Osteoblast (primary cell): ENCODE measurements around the gene RIMBP2. TPM values are rescaled to one million over a fixed set of nuclear protein-coding genes. Genes with fewer than 3 reads are reported as not detected.

ENCODE experiments used
- DNase-seq: peaks from one replicate; pipeline ENCODE4 v3.0.0; 2011; ENCODE audit warnings: low spot score, mixed read lengths; ENCODE audit not compliant: insufficient read length; ENCODE audit errors: missing footprints
- H2AFZ ChIP-seq: 2 replicates; pipeline ENCODE4 v1.6.0; 2011; ENCODE audit warnings: mild to moderate bottlenecking, low read length
- H3K27ac ChIP-seq: 2 replicates; pipeline ENCODE4 v1.5.1; 2011; ENCODE audit warnings: mild to moderate bottlenecking, low read depth, low read length, moderate library complexity
- H3K27me3 ChIP-seq: 2 replicates; pipeline ENCODE4 v1.6.0; 2012; ENCODE audit warnings: mild to moderate bottlenecking, control low read depth, inconsistent platforms, low read length, moderate library complexity; ENCODE audit not compliant: insufficient read depth
- H3K36me3 ChIP-seq: 2 replicates; pipeline ENCODE4 v1.5.1; 2011; ENCODE audit warnings: mild to moderate bottlenecking, low read length, control low read depth, moderate library complexity; ENCODE audit not compliant: insufficient read depth
- H3K4me1 ChIP-seq: 2 replicates; pipeline ENCODE4 v1.5.1; 2011; ENCODE audit warnings: mild to moderate bottlenecking, low read length, control low read depth, moderate library complexity; ENCODE audit not compliant: insufficient read depth
- H3K4me2 ChIP-seq: 2 replicates; pipeline ENCODE4 v1.6.0; 2011; ENCODE audit warnings: mild to moderate bottlenecking, low read length; ENCODE audit not compliant: insufficient read depth
- H3K4me3 ChIP-seq: fragments of 200-600 bp; sonication (generic); 3 replicates; pipeline ENCODE4 v1.5.1; 2012; ENCODE audit warnings: mild to moderate bottlenecking, low read length, inconsistent platforms; ENCODE audit not compliant: insufficient read depth
- H3K79me2 ChIP-seq: 2 replicates; pipeline ENCODE4 v1.6.0; 2012; ENCODE audit warnings: mild to moderate bottlenecking, low read length, control low read depth, inconsistent platforms; ENCODE audit not compliant: insufficient read depth
- H3K9me3 ChIP-seq: 2 replicates; pipeline ENCODE4 v1.5.1; 2011; ENCODE audit warnings: low read depth, low read length, control low read depth
- H4K20me1 ChIP-seq: 2 replicates; pipeline ENCODE4 v1.6.0; 2012; ENCODE audit warnings: mild to moderate bottlenecking, low read length, control low read depth; ENCODE audit not compliant: insufficient read depth
- CTCF ChIP-seq: IDR thresholded peaks from 2 replicates; pipeline ENCODE4 v1.5.1; 2011; ENCODE audit warnings: mild to moderate bottlenecking, low read depth, low read length, moderate library complexity; ENCODE audit errors: extremely low read depth
- total RNA-seq: library from RNA; depleted of rRNA; stranded (reverse); fragments of >200 nt; gene quantifications from 2 replicates; pipeline ENCODE4 v1.2.3, GENCODE V29; 2012

Gene RIMBP2
- total RNA-seq, 1 donor: not detected

DNA sequence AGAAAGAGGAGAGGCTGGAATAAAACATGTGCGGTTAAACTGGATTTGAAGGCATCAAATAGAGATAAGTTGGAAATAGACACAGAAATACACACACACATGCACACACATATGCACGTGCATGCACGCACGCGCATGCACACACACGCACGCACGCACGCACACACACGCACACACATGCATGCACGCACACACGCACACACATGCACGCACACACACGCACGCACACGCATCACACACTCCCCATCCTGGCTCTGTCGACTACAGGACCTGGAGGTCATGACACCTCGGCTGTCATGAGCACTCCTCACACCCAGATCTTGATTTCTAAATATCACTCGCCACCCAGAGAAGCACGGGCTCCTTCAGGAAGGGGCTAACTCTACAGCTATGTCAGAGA is 51.8 kb downstream of the RIMBP2 start:
- Histone ChIP-seq H2AFZ (no peak overlapping the region), H3K79me2 (no peaks in the 10 kb centered on the region)
- no peak for DNase-seq

DNA sequence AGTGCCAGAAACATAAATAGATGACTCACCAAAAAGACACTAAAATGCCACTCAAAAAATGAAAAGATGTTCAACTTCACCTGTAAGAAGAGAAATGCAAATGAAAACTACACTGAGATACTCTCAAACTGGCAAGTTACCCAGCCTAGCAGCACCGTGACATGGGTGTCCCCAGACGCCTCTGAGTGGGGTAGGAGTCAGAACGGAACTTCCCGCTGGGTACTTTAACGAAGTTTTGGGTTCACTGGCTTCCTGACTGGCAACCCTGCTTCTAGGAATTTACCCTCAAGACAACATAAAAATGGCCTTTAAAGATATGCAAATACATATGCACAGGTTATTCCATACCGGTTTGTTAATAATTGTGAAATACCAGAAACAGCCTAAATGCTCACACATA is 52.6 kb downstream of the RIMBP2 start:
- Histone ChIP-seq H3K27ac (no peak overlapping the region), H3K4me1 (no peaks in the 10 kb centered on the region), H3K4me2 (no peak overlapping the region), H3K9me3 (peaks cover 2% of the 10 kb centered on the region), H3K36me3 (no peaks in the 10 kb centered on the region), H3K27me3 (no peaks in the 10 kb centered on the region), H3K4me3 (no peak overlapping the region), H3K79me2 (no peaks in the 10 kb centered on the region), H2AFZ (no peak overlapping the region), H4K20me1 (no peaks in the 10 kb centered on the region)
- peak; percentile 77 for DNase-seq
- no peak for TF ChIP-seq CTCF

More for the DNA sequence above, 51.8 kb downstream of the RIMBP2 start:
- Histone ChIP-seq H3K9me3 (no peaks in the 10 kb centered on the region), H4K20me1 (no peaks in the 10 kb centered on the region), H3K27ac (no peak overlapping the region), H3K4me2 (no peak overlapping the region), H3K4me1 (no peaks in the 10 kb centered on the region), H3K4me3 (no peak overlapping the region), H3K27me3 (no peaks in the 10 kb centered on the region), H3K36me3 (no peaks in the 10 kb centered on the region)
- no peak for TF ChIP-seq CTCF

GRCh38 chr12:130661486-130662255 is 54.4 kb downstream of the RIMBP2 start:
- H3K4me3 ChIP-seq: no peak overlapping the region
- no peak overlapping the region for H3K4me2 ChIP-seq
- no peaks in the 10 kb centered on the region for H3K79me2 ChIP-seq
- H2AFZ ChIP-seq: no peak overlapping the region
- no peaks in the 10 kb centered on the region for H3K27me3 ChIP-seq
- no peaks in the 10 kb centered on the region for H3K36me3 ChIP-seq
- H4K20me1 ChIP-seq: no peaks in the 10 kb centered on the region
- H3K4me1 ChIP-seq: no peaks in the 10 kb centered on the region
- TF ChIP-seq CTCF: no peak
- DNase-seq: peak; percentile 62
- H3K9me3 ChIP-seq: peaks cover 2% of the 10 kb centered on the region
- H3K27ac ChIP-seq: no peak overlapping the region

- H3K9me3 ChIP-seq: peaks cover 2% of the 10 kb centered on the region
- no peaks in the 10 kb centered on the region for H3K4me1 ChIP-seq
- no peak overlapping the region for H3K4me3 ChIP-seq
- H4K20me1 ChIP-seq: no peaks in the 10 kb centered on the region
- no peak for DNase-seq
- no peaks in the 10 kb centered on the region for H3K79me2 ChIP-seq
- no peak overlapping the region for H2AFZ ChIP-seq
- no peak for TF ChIP-seq CTCF
- no peaks in the 10 kb centered on the region for H3K27me3 ChIP-seq
- no peak overlapping the region for H3K27ac ChIP-seq
- no peaks in the 10 kb centered on the region for H3K36me3 ChIP-seq
- H3K4me2 ChIP-seq: no peak overlapping the region
Measured at GRCh38 chr12:130661059-130661458, 55.0 kb downstream of the RIMBP2 start.
